NCI-H187 (cell line): ENCODE data around the gene IRX4.

Experiments
- DNase-seq, 2 experiments: peaks; one replicate each; lab custom pipeline; 2025; lab: John Stamatoyannopoulos, UW

IRX4 gene

GRCh38 chr5:1913578-1913977 is 30.9 kb upstream of the IRX4 start:
- no peak for DNase-seq

GRCh38 chr5:1912951-1913565 is 30.3 kb upstream of the IRX4 start:
- DNase-seq = no peak

GRCh38 chr5:1911773-1912235 is 29.1 kb upstream of the IRX4 start:
- DNase-seq = no peak

- no peak for DNase-seq
Observed at GRCh38 chr5:1910861-1911772, 28.4 kb upstream of the IRX4 start.

GRCh38 chr5:1910081-1910760 is 27.5 kb upstream of the IRX4 start:
- no peak for DNase-seq

GRCh38 chr5:1909346-1909985 is 26.7 kb upstream of the IRX4 start:
- no peak for DNase-seq

GRCh38 chr5:1908931-1909330 is 26.2 kb upstream of the IRX4 start:
- DNase-seq = no peak

- DNase-seq = no peak
Observed at GRCh38 chr5:1907616-1908015, 24.9 kb upstream of the IRX4 start.

- DNase-seq = no peak
Observed at GRCh38 chr5:1905108-1905507, 22.4 kb upstream of the IRX4 start.

- DNase-seq = no peak
Observed at GRCh38 chr5:1901983-1902382, 19.3 kb upstream of the IRX4 start.

- DNase-seq = no peak
Observed at GRCh38 chr5:1901061-1901460, 18.3 kb upstream of the IRX4 start.

- DNase-seq = no peak
Observed at GRCh38 chr5:1899201-1899600, 16.5 kb upstream of the IRX4 start.

GRCh38 chr5:1897816-1898450 is 15.2 kb upstream of the IRX4 start:
- no peak for DNase-seq

- DNase-seq = no peak
Observed at GRCh38 chr5:1897386-1897785, 14.7 kb upstream of the IRX4 start.

GRCh38 chr5:1896602-1897376 is 14.1 kb upstream of the IRX4 start:
- DNase-seq = no peak

GRCh38 chr5:1895739-1896420 is 13.2 kb upstream of the IRX4 start:
- DNase-seq = no peak

GRCh38 chr5:1894243-1894642 is 11.5 kb upstream of the IRX4 start:
- DNase-seq = no peak

- no peak for DNase-seq
Observed at GRCh38 chr5:1893754-1894153, 11.0 kb upstream of the IRX4 start.

- DNase-seq = no peak
Observed at GRCh38 chr5:1892685-1893445, 10.1 kb upstream of the IRX4 start.

GRCh38 chr5:1892211-1892610 is 9.5 kb upstream of the IRX4 start:
- DNase-seq = no peak
